Measurements from ENCODE around the gene XYLT2.

XYLT2 gene

DNA sequence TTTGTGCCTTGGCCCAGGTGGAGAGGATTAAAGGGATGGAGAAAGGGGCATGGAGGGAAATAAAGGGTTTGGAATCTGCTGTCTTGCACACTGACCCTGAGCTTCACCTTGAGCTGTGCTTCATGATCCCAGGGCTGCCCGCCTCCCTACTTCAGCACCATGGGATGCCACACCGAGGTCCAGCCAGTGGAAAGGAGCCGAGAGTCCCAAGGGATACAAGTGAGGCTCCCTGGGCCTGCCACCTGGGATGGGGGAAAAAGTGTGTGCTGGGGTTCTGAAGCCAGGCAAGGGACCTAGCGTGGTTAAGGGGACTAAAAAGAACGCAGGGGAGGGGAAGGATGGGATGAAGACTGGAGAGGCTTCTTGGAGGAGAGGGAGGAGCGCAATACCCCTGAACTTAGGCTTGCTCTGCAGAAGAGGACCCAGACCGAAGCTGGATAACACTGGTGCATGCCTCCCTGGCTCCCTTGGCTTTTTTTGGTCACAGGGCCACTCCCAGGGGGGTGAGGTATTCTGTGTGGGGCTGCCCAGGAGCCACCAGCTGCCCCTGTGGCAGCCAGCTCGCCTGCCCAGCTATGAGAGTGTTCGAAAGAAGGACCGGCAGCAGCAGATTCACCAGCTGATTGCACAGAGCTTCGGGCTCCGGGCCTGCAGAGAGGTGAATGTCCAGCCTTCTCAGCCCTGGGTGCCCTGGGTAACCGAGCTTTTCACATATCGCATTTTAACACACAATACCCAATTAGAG, 19.9 kb downstream of the XYLT2 start:
- no peak for DNase-seq

- no peak for DNase-seq
These were observed 21.5 kb downstream of the XYLT2 start for GRCh38 chr17:50367401-50367800.

DNA sequence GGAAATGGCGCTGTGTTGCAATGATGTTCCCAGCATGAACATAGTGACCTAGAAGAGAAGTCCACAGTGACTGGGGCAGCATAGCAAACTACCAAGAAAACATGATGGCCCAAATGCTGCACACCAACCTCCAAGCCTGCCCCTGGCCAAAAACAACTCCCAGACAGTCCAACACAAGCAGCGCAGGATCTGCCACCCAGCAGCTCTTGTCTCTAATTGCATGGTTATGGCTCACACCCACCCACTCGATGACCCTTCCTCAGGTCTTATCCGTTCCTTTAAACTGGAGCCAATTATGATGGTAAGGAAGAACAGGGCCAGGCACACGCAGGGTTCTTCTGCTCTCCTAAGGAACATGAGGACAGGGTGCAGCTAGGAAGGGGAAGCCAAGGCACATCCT, 24.1 kb downstream of the XYLT2 start:
- no peak for DNase-seq

GRCh38 chr17:50371526-50371925, 25.6 kb downstream of the XYLT2 start:
- DNase-seq, result no peak

- DNase-seq, result no peak
These were observed 26.4 kb downstream of the XYLT2 start for GRCh38 chr17:50372222-50372757.

DNA sequence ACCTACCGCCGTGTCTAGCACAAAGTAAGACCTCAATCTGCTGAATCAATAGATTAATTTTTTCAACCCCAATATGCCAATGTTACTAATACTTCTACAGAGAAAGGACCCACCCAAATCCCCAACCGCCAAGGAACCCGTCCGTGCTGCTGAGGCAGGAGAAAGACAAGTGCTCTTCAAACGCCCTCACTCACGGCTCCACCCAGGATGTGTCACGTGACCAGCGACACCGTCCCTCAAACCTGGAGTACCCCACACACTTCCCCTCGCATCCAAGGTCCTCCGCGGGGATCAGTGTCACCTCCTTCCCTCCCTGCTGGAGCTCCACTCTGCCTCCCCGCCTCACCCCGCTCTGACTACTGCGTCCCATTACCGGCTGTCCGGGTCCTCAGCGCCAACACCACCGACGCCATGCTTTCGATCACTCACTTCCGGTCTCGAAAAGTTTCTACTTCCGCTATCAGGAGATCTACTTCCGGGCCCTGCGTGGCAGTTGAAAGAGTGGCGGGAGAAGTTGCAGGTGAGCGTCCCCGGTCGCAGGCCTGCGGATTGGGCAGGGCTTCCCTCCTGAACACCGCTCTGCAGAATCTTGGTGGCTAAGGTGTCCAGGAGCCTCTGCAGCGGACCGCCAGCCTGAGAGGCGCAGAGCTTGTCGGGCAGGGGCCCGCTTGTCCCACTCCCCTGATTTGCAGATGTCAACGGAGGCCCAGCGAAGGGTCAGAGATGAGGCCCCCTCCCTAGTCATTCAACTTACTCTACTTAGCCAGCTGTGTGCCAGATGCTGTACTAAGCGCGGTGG, 27.0 kb downstream of the XYLT2 start, which contains the start of the genes EME1 and MRPL27:
Gene EME1, plus strand, starts transcription at position 472 of the 799 bp plus-strand sequence. CDS start 1,980 bp downstream, outside the sequence.
Gene MRPL27, minus strand, starts transcription at position 427 of the 799 bp plus-strand sequence. Its CDS starts 14 bp downstream, at position 413.
- DNase-seq, result peak; percentile 81

GRCh38 chr17:50373705-50374104, 27.8 kb downstream of the XYLT2 start:
- DNase-seq, result no peak

DNA sequence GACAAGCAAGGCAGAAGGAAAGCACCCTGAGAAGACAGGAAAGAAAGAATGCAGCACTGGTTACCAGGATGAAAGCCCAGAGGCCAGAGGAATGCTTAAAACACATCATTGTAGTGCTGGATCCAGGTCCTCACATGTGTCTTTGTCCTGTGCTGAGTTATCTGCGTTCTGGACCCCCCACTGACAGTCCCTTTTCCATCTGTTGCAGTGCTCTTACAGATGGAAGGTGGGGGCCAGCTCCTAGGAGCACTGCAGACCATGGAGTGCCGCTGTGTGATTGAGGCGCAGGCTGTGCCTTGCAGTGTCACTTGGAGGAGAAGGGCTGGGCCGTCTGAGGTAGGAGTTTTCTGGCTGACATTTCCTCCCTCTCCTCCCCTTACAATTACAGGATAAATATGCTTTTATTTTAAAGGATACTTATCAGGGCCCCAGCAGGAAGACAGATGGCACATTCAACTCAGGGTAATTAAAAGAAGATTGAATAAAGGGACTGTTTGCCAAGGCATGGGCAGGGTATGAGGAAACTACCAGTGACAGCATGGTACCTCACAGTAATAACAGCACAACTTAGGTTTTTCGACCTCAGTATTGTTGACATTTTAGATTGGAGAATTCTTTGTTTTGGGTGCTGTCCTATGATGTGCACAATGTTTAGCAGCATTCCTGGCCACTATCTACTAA, 30.1 kb downstream of the XYLT2 start:
- DNase-seq, result no peak

DNA sequence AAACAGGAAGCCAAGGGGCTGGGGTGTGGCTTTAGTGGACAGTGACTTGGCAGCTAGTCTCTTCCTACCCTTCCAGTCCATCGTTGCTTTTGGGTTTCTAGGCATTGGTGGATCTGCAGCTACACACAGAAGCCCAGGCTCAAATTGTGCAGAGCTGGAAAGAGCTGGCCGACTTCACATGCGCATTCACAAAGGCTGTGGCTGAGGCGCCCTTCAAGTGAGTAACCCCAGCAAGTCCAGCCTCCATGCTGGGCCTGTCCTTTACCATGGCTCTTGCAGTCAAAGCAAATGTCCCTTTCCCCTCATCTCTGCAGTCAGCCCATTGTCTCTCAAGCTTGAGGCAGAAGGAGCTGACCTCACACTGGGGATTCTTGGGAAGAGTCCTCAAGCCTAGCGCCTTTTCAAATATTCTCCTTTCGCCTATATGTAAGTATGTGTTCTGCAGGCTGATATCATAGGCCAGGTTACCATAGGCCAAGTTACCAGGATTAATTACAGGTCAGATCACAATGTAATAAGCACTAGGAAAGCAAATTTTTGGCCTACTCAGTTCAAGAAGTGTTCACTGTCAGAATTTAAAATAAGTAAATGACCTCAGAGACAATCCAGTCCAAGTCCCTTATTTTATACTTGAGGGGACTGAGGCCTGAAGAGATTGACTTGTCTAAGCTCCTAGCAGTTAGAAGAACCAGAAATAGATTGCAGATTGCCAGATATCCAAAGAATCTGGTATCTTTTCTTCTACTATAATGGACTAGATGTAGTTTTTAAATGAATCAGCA, 33.6 kb downstream of the XYLT2 start:
- DNase-seq, result no peak

GRCh38 chr17:50380369-50381259, 34.7 kb downstream of the XYLT2 start:
- DNase-seq, result no peak

GRCh38 chr17:50381260-50381815, 35.4 kb downstream of the XYLT2 start:
- DNase-seq, result no peak

DNA sequence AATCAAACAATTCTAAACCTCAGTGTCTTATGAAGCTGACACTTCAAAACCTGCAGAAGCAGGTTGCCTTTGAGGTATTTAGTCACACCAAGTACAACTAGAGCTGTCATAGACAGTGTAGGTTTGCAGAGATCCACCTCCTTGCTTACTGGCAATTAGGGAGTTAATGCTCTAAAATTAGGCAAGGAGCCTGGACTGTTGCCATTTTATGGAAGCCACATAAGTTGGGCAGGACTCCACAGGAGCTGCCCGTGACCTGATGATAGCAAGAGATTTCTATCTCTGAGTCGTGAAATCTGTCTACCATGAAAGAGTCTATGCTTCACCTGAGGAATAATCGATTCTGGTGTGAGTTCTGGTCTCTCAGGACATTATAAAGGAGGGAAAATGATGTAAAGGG, 36.0 kb downstream of the XYLT2 start:
- no peak for DNase-seq

DNA sequence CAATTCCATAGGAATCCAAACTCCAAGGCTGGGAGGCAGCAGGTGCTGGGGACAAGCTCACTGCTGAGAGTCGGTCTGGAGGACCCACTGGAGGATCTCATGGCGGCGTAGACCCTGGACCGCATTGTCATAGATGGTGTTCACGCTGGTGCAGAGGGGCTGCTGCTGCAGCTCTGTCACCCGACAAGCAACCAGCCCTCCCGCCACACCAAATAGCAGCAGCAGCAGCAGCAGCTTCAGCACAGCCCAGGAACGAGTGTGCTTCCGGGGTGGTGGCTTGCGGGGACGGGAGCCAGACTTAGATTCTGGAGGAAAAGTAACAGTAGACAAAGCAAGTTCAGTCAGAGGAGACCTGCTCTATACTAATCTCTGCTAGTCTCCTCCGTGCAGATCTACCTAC, 37.0 kb downstream of the XYLT2 start:
- no peak for DNase-seq

DNA sequence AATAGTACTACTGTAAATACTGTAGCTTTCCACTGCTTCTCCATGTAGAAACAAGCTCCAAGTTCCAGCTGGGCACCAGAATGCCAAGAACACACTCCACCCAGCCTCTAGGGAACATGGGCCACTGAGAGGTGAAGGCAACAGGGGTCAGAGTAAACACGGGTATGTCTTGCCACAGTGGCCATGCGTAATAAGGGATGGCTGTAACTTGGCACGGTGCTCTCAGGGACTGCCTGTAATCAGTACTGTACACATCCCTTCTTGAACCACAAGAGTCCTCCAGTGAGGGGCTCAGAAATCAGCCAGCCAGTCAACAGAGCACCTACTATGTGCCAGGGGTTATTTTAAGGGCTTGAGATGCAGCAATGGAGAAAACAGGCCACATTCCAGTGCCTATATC, 40.6 kb downstream of the XYLT2 start:
- no peak for DNase-seq

- no peak for DNase-seq
These were observed 42.8 kb downstream of the XYLT2 start for GRCh38 chr17:50388728-50389127.

- no peak for DNase-seq
These were observed 43.6 kb downstream of the XYLT2 start for GRCh38 chr17:50389534-50389933.

GRCh38 chr17:50392621-50393020, 46.7 kb downstream of the XYLT2 start:
- DNase-seq, result no peak

DNA sequence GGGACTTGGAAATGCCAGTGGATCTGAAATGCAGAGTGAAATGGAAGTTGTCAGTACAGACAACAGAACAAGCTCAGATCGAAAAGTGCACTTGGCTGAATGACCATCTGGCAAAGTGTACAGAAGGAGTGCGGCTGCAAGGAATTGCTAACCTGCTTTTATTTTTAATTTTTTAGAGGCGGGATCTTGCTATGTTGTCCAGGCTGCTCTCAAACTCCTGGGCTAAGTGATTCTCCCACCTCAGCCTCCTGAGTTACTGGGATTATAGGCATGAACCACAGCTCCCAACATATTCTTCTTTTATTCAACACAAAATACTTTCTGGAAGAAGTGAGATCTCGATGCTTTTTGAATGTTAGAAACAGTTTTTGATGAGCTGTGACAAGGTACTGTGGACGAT, 47.8 kb downstream of the XYLT2 start:
- DNase-seq, result no peak

GRCh38 chr17:50394711-50395110, 48.8 kb downstream of the XYLT2 start:
- DNase-seq, result no peak

GRCh38 chr17:50396261-50397110, 50.6 kb downstream of the XYLT2 start:
- no peak for DNase-seq
